Caco-2 (cell line): Measurements from ENCODE around the gene UPK3BL2. TPM values are rescaled to one million over a fixed set of nuclear protein-coding genes. Genes with fewer than 3 reads are reported as not detected.
"Not testable (repeated sequence)": the region's sequence is repeated elsewhere in the genome, so short reads cannot be mapped to it uniquely, and the experiment has no call there.

Experiments used
- BruUV-seq: library from RNA; stranded (reverse); fragments of 400-500 nt; replicated peaks from 2 replicates; lab custom pipeline; 2021; lab: Mats Ljungman, UMichigan
- CTCF ChIA-PET: fragments of 300-600 bp; sonication (Branson Sonifier 250); formaldehyde crosslinking; loops from one replicate; lab custom pipeline; 2022; ENCODE audit warnings: antibody characterized with exemption; lab: Charles Lee
- POLR2A ChIA-PET: fragments of 300-600 bp; sonication (Branson Sonifier 250); formaldehyde crosslinking; loops from one replicate; lab custom pipeline; 2022; ENCODE audit warnings: antibody characterized with exemption; lab: Charles Lee
- DNase-seq, 2 experiments: peaks; one replicate each; pipeline versions ENCODE4 v3.0.0 to v3.0.0-alpha.2; 2020 to 2022
- H3K27me3 ChIP-seq: replicated peaks from 2 replicates; pipeline ENCODE4 v1.6.0; 2011; ENCODE audit warnings: low read length; ENCODE audit not compliant: control insufficient read depth, insufficient read depth
- H3K36me3 ChIP-seq: 2 replicates; pipeline ENCODE4 v1.5.1; 2011; ENCODE audit warnings: low read length; ENCODE audit not compliant: control insufficient read depth, insufficient read depth
- H3K4me1 ChIP-seq: fragments of 250-450 bp; sonication (Bioruptor Pico); 2 replicates; pipeline ENCODE4 v1.5.1; 2020; ENCODE audit warnings: mild to moderate bottlenecking
- H3K4me3 ChIP-seq: 2 replicates; pipeline ENCODE4 v1.5.1; 2011; ENCODE audit warnings: low read depth, mild to moderate bottlenecking, control low read depth, low read length
- H3K9me3 ChIP-seq: fragments of 250-450 bp; sonication (Bioruptor Pico); 2 replicates; pipeline ENCODE4 v1.5.1; 2020; ENCODE audit warnings: mild to moderate bottlenecking, moderate library complexity
- H3K27ac Mint-ChIP-seq: one replicate; pipeline ENCODE4 v1.8.0; 2022; ENCODE audit warnings: mixed read lengths; ENCODE audit not compliant: unreplicated experiment
- H3K27me3 Mint-ChIP-seq: one replicate; pipeline ENCODE4 v1.8.0; 2022; ENCODE audit warnings: mixed read lengths; ENCODE audit not compliant: insufficient read depth, unreplicated experiment
- H3K36me3 Mint-ChIP-seq: one replicate; pipeline ENCODE4 v1.8.0; 2022; ENCODE audit warnings: mild to moderate bottlenecking, mixed read lengths; ENCODE audit not compliant: insufficient read depth, unreplicated experiment
- H3K4me1 Mint-ChIP-seq: one replicate; pipeline ENCODE4 v1.8.0; 2022; ENCODE audit warnings: low read depth, mixed read lengths; ENCODE audit not compliant: unreplicated experiment
- H3K4me3 Mint-ChIP-seq: one replicate; pipeline ENCODE4 v1.8.0; 2022; ENCODE audit warnings: mild to moderate bottlenecking, moderate library complexity, mixed read lengths; ENCODE audit not compliant: unreplicated experiment
- H3K9me3 Mint-ChIP-seq: one replicate; pipeline ENCODE4 v1.8.0; 2022; ENCODE audit warnings: mixed read lengths; ENCODE audit not compliant: unreplicated experiment
- intact Hi-C: fragments of 100-400 bp; cut with micrococcal nuclease; formaldehyde crosslinking; loops from one replicate; pipeline ENCODE4 v1.10.0; 2022; ENCODE audit not compliant: unreplicated experiment
- total RNA-seq: library from RNA; stranded (reverse); gene quantifications from 2 replicates; pipeline ENCODE4 v1.2.3, GENCODE V29; 2022

UPK3BL2 gene
- total RNA-seq, 1 experiment from 2014 or later = 11.2 TPM

DNA sequence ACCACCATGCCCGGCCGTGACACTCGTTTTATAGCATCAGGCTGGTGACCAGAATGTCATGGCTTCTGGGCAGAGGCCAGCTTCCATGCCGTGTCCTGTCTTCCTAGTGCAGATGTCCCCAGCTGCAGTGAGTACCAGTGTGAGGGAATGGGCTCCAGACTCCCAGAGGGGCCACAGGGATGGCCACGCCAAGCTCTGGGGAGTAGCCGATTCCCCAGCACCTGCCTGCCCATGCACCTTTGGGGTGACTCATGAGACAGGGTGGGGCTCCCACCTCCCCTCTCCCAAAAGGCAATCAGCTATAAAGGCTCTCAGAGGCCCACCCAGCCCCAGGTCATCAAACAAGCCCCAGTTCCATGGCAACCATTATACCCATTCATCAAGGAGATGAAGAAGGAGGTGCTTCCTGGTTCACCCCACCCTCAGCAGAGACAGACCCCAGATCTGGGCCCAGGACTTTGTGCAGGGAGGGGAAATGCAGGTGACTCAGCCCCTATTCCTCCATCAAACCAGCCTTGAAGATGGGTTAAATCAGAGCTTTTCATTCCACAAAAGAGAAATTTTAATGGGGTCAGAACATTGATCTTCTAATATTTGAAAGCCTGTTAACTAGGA lies 7.4 kb upstream of the UPK3BL2 start, which contains the start of gene SPDYE2:
Gene SPDYE2 (plus strand): TSS at position 419 of the 615 bp plus-strand sequence. CDS start 2,030 bp downstream, outside the sequence.
- BruUV-seq, H3K4me1 ChIP-seq, H3K27ac Mint-ChIP-seq, DNase-seq, intact Hi-C loops, H3K27me3 Mint-ChIP-seq, H3K4me3 Mint-ChIP-seq, H3K27me3 ChIP-seq, POLR2A ChIA-PET, H3K9me3 Mint-ChIP-seq, H3K4me1 Mint-ChIP-seq, H3K4me3 ChIP-seq, CTCF ChIA-PET, H3K36me3 ChIP-seq, H3K36me3 Mint-ChIP-seq, H3K9me3 ChIP-seq: not testable (repeated sequence)

DNA sequence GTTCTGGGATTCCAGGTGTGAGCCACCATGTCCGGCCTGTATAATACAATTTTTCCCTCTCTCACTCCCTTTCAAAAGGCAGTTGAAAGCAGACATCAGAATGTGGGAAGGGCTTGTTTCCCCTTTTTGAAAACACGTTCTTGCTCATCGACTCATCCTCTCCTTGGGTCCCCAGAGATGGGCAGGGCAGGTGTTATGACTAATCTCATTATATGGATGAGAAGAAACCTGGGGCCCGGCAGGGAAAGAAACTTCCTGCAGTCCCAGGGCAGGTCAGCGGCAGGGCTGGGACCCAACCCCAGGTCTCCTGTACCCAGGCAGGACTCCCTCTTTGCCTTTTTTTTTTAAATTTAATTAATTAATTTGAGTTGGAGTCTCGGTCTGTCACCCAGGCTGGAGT lies 2.9 kb upstream of the UPK3BL2 start:
- H3K36me3 Mint-ChIP-seq, intact Hi-C loops, CTCF ChIA-PET: not testable (repeated sequence)

DNA sequence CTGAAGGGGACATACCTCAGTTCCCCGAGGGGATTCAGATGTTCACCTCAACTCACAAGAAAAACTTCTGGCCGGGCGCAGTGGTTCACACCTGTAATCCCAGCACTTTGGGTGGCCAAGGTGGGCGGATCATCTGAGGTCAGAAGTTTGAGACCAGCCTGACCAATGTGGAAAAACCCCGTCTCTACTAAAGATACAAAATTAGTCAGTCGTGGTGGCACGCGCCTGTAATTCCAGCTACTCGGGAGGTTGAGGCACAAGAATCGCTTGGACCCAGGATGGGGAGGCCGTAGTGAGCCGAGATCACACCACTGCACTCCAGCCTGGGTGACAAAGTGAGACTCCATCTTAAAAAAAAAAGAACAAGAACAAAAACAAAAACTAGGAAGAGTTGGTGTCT lies 1.8 kb upstream of the UPK3BL2 start:
- H3K4me3 ChIP-seq, H3K9me3 Mint-ChIP-seq, intact Hi-C loops, H3K4me3 Mint-ChIP-seq, H3K27me3 Mint-ChIP-seq, H3K27ac Mint-ChIP-seq, H3K9me3 ChIP-seq, H3K36me3 ChIP-seq, H3K4me1 ChIP-seq, BruUV-seq, H3K4me1 Mint-ChIP-seq, POLR2A ChIA-PET, H3K27me3 ChIP-seq, DNase-seq, CTCF ChIA-PET, H3K36me3 Mint-ChIP-seq: not testable (repeated sequence)

More for the DNA sequence above, 2.9 kb upstream of the UPK3BL2 start:
- H3K4me3 Mint-ChIP-seq, H3K9me3 ChIP-seq, H3K4me3 ChIP-seq, H3K9me3 Mint-ChIP-seq, BruUV-seq, H3K27ac Mint-ChIP-seq, POLR2A ChIA-PET, H3K4me1 Mint-ChIP-seq, H3K27me3 Mint-ChIP-seq, H3K4me1 ChIP-seq, H3K27me3 ChIP-seq, H3K36me3 ChIP-seq: not testable (repeated sequence)
- DNase-seq = peak in 1 of 2 experiments; percentile 0

DNA sequence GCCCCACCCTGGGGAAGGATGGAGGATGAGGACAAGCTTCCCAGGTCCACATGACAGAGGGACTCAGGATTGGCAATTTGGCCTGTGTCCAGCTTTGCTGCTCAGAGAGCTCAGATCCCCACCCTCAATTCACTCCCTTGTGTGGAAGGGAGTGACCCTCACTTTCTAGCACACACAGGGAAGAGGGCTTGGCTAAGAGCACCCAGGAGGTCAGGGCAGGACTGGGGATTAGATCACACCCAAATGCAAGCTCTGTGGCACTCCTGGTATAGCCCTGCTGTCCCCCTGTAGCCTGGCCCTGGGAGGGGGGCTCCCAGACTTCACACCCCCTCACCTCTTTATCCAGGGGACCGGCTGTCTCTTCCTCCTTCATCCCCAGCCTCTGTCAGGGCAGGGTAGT lies 876 bp upstream of the UPK3BL2 start:
- BruUV-seq = not testable (repeated sequence)

DNA sequence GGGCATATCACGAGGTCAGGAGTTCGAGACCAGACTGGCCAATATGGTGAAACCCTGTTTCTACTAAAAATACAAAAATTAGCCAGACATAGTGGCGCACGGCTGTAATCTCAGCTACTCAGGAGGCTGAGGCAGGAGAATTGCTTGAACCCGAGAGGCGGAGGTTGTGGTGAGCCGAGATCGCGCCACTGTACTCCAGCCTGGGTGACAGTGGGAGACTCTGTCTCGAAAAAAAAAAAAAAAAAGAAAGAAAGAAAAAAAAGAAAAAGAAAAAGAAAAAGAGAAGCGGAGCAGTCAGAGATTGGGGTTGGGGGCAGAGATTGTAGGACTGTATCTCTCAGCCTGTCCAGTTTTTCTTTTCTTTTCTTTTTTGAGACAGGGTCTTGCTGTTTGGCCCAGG lies 725 bp downstream of the UPK3BL2 start:
- H3K27me3 Mint-ChIP-seq, H3K4me3 Mint-ChIP-seq, H3K9me3 ChIP-seq, H3K36me3 Mint-ChIP-seq, H3K27ac Mint-ChIP-seq, BruUV-seq, H3K27me3 ChIP-seq, POLR2A ChIA-PET, H3K4me3 ChIP-seq, CTCF ChIA-PET, H3K9me3 Mint-ChIP-seq, H3K36me3 ChIP-seq, intact Hi-C loops, H3K4me1 ChIP-seq, DNase-seq, H3K4me1 Mint-ChIP-seq: not testable (repeated sequence)

More for the DNA sequence above, 876 bp upstream of the UPK3BL2 start:
- H3K27me3 ChIP-seq, H3K9me3 Mint-ChIP-seq, H3K4me1 ChIP-seq, H3K9me3 ChIP-seq, intact Hi-C loops, DNase-seq, POLR2A ChIA-PET, H3K4me1 Mint-ChIP-seq, H3K4me3 Mint-ChIP-seq, H3K4me3 ChIP-seq, H3K27ac Mint-ChIP-seq, H3K36me3 ChIP-seq, H3K36me3 Mint-ChIP-seq, CTCF ChIA-PET, H3K27me3 Mint-ChIP-seq: not testable (repeated sequence)

DNA sequence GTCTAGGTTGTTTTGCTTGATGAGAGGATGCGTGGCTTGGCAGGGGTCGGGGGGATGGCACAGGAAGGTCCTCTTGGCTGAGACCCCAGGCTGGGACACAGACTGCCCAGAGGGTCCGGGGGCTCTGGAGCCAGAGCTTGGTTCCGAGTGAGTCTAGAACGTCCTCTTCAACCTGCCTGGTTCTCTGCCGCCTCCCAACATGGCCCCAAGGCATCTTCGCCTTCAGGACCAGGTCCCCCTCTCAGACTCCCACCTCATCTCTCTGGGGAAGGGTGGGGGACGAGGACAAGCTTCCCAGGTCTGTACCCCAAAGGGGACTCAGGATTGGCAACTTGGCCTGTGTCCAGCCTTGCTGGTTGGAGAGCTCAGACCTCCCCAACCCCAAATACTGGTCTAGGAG lies 1.4 kb downstream of the UPK3BL2 start:
- CTCF ChIA-PET, BruUV-seq, H3K4me1 ChIP-seq, DNase-seq, H3K36me3 Mint-ChIP-seq, H3K4me1 Mint-ChIP-seq, H3K4me3 Mint-ChIP-seq, H3K4me3 ChIP-seq, H3K27me3 Mint-ChIP-seq, H3K9me3 Mint-ChIP-seq, H3K27me3 ChIP-seq, POLR2A ChIA-PET, intact Hi-C loops, H3K9me3 ChIP-seq, H3K36me3 ChIP-seq, H3K27ac Mint-ChIP-seq: not testable (repeated sequence)

DNA sequence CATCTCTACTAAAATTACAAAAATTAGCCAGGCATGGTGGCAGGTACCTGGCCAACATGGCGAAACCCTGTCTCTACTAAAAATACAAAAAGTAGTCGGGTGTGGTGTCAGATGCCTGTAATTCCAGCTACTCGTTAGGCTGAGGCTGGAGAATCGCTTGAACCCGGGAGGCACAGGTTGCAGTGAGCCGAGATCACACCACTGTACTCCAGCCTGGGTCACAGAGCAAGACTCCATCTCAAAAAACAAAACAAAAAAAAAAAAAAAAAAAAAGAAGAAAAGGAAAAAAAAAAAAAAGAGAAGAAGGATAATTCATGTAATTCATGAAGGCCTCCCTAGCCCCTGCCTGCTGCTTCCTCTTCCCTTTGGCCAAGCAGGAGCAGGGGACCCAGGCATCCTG lies 2.9 kb downstream of the UPK3BL2 start:
- H3K9me3 Mint-ChIP-seq, H3K27ac Mint-ChIP-seq, H3K36me3 ChIP-seq, POLR2A ChIA-PET, H3K4me3 Mint-ChIP-seq, H3K4me3 ChIP-seq, H3K36me3 Mint-ChIP-seq, H3K27me3 Mint-ChIP-seq, BruUV-seq, DNase-seq, CTCF ChIA-PET, H3K9me3 ChIP-seq, H3K4me1 ChIP-seq, H3K27me3 ChIP-seq, intact Hi-C loops, H3K4me1 Mint-ChIP-seq: not testable (repeated sequence)
